T-helper 9 cell (primary cell): ENCODE data around the gene HAND2.

Experiments used
- DNase-seq: peaks from one replicate; pipeline ENCODE4 v3.0.0-alpha.2; 2020
- total RNA-seq, 2 donors: gene quantifications; one replicate each; lab custom pipeline; 2026; lab: John Stamatoyannopoulos, UW

The HAND2 gene
- 0 reads per million in 2 donors for total RNA-seq

DNA sequence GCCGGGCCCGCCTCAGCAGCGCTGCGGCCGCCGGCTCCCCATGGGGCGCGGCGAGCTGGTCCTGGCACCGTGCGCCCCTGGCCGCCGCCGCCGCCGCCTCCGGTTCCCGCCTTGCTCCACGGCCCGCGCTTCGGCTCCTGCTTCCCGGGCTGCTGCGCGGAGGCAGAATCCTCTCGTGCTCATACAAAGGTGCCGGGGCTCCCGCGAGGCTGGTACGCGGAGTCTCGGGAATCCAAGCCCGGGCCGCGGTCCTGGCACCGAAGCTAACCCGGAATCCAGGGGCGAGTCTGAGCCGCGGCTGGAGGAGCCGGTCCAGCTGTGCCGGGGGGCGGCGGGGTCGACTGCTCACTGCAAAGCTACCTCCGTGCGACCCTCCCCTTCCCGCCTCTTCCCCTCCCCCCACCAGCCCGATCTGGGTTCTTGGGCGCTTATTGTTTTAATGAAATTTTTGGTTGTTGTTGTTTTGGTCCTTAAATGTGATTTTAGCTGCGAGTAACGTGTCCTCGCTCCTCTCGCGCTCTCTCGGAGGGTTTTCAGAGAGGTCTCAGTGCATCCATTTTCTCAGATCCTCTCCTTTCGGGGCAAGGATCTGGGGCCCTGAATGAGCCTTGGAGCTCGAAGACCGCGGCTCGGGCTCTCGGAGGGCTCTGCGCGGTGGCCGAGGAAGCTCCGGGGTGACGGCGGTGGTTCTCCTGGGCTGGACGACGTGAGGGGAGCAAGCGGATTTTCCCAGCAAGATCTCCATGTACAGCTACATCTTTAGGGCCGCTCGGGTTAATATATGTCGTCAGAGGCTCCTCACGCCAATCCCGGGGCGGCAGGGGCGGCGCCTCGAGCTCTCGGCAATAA, at the start of gene HAND2:
HAND2 (minus strand) TSS at position 753 of the 849 bp plus-strand sequence. CDS start 940 bp downstream, outside the sequence.
- no peak for DNase-seq

DNA sequence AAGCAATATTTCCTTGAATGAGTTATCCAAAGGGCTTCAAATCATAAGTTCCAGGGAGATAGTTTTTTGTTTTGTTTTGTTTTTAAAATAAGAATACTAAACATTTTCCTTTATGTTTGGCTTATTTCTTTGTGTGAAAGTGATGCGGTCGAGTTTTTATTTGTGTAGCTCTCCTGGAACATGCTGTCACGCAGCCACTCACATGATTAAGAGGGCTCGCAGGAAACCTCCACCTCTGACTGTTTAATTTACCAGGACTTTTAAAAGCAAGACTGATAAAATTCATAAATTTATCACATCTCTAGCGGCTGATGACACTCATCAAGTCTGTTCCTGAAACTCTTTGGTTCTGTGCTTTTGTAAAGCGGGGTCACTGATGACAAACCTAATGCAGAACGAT, 48.9 kb upstream of the HAND2 start:
- no peak for DNase-seq

GRCh38 chr4:173577963-173578362, 47.9 kb upstream of the HAND2 start:
- no peak for DNase-seq

DNA sequence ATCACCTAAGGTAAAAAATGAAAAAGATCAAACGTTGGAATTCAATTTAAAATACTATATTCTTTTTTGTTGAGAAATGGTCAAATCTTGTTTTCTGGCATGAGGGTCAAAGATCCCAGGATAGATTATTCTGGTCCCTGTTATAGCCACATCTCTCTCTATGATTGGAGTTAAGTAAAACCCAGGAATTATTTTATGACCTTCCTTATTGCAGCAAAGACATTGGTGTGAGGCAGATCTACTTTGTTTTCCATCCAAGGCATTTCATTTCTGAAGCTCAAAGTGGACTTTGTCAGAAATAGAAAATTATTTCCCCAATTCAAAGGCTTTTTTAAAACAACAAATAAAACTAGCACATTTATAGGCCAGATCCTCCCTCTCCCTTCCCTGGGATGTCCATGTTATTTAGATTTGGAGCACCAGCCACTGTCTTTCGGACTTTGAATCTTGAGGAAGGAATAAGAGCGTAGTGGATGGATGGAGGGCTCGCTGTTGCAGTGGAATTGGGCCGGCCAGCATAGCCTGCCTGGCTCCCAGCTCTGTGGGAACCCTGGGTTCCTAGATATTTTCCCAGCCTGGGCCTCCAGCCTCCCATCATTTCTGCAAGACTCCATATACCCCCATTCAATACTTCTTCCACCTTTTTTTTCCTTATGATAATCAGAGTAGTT, 45.6 kb upstream of the HAND2 start:
- DNase-seq, result no peak

DNA sequence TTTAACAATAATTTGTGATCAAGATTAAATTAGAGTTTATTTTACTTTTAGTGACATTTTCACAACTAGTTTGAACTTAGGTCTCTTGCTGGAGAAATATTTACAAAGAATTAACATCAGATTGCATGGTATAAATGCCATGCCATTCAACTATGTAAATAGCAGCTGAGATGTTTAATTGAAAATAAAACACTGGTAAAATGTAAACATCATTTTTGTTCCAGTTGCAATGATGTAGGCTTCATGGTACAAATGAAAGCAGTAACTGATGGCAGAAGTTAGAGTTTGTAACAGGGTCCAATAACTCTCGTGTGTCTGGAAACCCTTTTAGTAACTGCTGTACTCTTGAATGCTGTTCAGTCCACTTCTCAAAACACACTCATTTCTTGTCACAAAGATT, 43.7 kb upstream of the HAND2 start:
- no peak for DNase-seq

DNA sequence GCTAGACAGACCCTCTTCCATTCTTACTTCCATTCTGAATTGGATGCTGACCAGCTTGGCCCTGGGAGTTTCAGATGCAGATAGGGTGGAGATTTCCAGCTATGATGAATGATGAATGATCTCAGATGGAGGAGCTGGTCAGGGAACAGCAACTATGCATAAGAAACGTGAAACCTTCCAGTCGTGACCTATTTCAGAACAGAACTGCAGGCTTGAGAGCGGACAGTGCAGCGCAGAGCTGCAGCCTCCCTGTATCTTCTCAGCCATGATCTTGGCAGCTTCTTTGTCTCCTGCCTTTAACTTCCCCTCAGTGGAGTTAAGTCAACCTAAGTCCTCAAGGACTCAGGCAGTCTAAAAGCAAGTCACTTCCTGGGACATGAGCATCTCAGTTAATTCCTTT, 43.3 kb upstream of the HAND2 start:
- DNase-seq, result no peak

DNA sequence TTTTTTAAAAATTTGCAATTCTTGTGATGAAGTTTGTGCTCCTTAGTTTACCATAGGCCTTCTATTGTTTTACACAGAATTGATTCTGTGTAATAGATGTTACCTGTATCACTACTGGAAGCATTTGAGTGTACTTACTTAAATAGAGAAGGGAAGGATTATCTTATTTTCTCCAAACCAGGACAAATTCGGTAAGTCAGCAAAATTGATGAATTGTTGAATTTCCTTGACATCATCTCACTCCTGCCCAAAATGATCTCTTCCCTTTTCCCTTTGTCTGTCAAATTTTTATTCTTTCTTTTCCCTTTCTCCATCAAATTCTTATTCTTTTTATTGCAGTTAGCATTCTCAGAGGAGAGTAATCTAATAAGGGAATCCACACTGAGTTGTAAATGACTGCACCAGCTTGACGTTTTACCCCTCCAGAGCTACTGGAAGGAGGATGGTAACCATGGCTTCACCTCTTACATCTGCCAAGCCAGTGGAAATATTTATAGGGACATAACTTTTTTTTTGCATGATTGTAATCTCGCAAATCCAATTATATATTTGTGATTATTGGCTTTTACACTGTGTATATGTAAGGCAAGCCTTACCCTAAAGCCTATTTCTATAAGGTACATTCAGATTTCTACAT, 42.6 kb upstream of the HAND2 start:
- DNase-seq, result no peak

- no peak for DNase-seq
Measured at GRCh38 chr4:173571620-173572019, 41.6 kb upstream of the HAND2 start.

DNA sequence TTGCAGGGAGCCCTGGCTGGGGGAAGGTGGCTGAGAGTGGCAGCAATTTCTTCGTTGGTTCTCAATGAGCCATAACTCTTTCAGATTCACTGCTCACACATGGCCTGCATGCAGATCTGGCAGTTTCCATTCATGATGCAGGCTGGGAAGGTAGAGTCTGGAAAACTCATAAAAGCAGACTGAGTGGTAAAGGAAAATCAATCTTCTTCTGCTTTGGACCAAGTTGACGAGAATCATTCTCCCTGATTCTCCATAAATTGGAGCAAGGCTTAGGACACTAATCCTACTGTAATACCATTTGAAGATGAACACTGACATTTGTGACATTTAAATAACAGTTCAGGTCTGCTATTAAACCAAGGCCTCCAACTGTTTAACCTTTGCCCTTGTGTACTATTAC, 35.3 kb upstream of the HAND2 start:
- DNase-seq, result no peak

DNA sequence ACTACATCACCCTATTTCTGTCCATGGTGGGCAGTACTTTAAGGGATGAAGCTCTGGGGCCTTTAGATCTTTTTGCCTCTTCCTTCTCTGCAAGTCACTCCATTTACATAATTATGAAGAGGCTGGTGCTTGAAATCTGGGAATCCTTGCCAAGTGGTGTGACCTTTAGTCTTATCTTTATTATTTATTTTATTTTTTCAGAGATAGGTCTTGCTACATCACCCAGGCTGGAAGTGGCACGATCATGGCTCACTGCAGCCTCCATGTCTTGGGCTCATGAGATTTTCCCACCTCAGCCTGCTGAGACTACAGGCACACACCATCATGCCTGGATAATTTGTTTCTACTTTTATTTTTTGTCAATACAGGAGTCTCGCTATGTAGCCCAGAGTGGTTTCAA, 34.4 kb upstream of the HAND2 start:
- no peak for DNase-seq

GRCh38 chr4:173560896-173561295, 30.9 kb upstream of the HAND2 start:
- no peak for DNase-seq

- no peak for DNase-seq
Measured at GRCh38 chr4:173556398-173557131, 26.5 kb upstream of the HAND2 start.

- DNase-seq, result no peak
Measured at GRCh38 chr4:173547889-173548288, 17.9 kb upstream of the HAND2 start.

DNA sequence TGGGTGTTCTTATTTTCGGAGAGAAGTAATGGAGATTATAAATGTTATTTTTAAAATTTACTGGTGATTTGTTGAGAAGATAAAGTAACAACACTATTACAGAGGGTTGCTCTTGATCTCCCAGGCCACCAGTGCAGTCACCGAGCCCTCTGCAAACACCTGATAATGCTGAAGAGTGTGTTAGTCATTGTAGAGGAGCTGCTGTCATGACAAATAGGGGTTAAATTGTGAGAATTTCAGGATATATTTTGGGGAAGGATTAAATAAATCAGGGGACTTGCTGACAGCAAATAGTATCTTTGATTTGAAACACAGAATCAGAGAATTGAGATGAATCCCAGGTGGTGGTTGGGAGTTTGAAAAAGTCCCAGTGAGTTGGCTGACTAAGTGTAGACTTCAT, 16.7 kb upstream of the HAND2 start:
- DNase-seq, result no peak

- DNase-seq, result no peak
Measured at GRCh38 chr4:173545440-173545839, 15.4 kb upstream of the HAND2 start.

DNA sequence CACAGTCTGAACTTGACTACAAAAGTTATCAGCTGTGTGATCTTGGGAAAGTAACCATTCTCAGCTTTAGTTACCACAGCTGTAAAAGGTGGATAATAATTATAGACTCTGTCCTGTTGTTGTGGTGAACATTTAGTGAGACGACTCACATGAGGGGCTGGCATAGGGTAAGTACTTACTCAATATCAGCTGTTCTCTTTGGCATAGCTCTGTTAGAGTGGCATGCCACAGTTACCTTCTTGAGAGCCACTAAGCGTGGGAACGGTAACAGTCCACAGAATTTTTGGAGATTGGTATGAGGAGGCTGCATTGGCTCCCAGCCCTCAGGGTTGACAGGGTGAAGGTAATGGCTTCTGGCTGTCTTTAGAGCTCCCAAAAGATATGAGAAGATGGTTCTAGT, 13.2 kb upstream of the HAND2 start:
- DNase-seq, result no peak

GRCh38 chr4:173539986-173540385, 10.0 kb upstream of the HAND2 start:
- no peak for DNase-seq

- DNase-seq, result no peak
Measured at GRCh38 chr4:173538909-173539445, 8.9 kb upstream of the HAND2 start.

DNA sequence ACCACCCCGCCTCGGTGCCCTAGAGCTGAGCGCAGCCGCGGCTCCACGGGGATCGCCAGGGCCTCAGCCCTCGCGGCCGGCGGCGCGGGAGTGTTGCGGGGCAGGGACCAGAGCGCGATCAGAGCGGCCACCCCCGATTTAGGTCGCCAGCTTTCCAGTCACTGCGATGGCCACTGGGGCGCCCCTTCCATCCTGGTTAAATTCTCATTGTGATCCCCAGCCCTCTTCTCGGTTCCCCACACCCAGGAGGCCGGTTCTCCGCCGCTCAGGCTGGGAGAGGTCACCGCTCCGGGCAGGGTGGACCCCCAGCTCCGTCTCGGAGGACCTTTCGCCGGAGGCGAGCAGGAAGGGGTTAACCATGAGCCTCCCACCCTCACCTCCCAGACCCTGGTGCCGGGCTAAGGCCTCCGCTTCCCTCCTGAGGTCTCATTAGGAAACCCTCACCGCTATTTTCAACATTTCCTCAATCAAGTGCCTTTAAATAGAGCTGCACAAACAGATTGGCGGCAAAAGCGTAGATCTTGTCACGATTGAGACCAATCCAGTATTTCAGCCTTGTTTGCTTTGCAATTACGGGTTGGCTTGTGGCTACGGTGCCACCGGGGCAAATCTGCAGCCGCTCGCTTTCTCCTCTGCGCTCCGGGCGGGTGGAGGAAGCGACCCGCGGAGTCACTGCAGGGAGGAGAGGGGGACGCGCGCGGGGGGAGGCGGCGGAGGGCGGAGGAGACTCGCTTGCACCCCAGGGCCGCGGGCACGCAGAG, 8.3 kb upstream of the HAND2 start:
- no peak for DNase-seq

DNA sequence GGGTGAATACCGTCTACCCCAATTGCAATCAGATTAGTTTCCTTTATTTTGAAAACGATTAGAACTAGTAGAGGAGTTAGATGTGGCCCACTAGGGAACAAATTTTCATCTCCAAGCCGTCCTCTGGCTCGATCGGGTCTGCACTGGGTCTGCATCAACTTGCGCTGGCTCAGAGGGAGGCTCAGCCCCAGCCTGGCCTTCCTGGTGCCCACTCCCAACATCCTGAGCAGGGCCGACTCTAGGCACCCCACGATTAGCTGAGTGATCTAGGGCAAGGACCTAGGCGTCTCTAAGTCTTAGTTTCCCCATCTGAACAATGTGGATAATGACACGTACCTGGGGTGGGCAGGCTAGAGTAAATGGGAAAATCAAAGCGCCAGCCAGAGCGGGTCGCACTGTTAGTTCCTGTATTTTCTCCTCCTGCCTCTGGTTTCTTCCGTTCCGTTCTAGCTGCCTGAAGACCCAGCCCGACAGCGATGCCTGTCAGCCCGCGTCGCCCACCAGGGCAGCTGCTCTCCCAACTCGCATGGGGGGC, 7.7 kb upstream of the HAND2 start:
- DNase-seq, result no peak

DNA sequence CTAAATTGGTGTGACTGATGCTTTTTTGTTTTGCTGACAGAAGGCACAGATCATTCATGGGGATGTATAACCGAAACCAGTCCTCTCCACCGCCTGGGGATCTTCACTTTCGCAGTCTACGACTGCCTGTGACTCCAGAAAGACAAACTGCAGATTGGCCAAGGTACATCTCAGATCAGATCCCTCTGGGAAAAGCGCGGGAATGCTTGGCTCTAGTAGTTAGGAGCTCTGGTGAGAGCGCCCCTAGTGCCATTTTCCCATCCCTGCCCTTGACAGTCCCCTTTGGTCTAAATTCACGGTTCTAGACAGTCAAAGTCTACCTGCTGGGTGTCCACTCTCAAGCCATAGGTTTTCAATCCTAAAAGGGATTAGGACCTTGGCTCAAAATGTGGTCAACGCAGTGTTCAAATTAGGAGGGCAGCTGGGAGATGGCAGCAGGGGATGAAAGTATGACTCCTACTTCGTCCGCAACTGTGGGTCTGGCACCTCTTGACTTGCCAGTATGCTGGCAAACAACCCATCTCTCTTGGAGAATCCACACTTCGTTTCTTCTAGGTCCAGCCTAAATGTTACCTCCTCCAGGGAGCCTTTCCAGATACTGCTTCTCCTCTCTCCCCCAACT, 6.9 kb upstream of the HAND2 start:
- DNase-seq, result no peak
